ENCODE measurements around the gene SLC26A6. TPM values are rescaled to one million over a fixed set of nuclear protein-coding genes. Genes with fewer than 3 reads are reported as not detected.

SLC26A6 gene
- total and polyA plus RNA-seq, 11 donors: 6.7 to 14.6 (median 9.9) TPM

- DNase-seq (no peak), ATAC-seq (no peak)
- 82 to 92% (median 90%) methylated on average over 5 to 9 of the region's 9 CpGs for WGBS, 4 donors
- H3K27ac ChIP-seq: no peak overlapping the region
- peaks cover 0 to 17% (median 3%) of the 10 kb centered on the region in 9 donors for H3K36me3 ChIP-seq
- TF ChIP-seq POLR2A (IDR thresholded peaks at IDR 0.05): no peak
- H3K4me1 ChIP-seq: no peaks in the 10 kb centered on the region
- H3K4me3 ChIP-seq: no peak overlapping the region
- intact Hi-C loops (cut with DNase I): no loop called here
- H3K27me3 ChIP-seq: no peaks in the 10 kb centered on the region
- H3K9me3 ChIP-seq: no peaks in the 10 kb centered on the region
Measured at GRCh38 chr3:48584836-48585235, 50.4 kb downstream of the SLC26A6 start.

DNA sequence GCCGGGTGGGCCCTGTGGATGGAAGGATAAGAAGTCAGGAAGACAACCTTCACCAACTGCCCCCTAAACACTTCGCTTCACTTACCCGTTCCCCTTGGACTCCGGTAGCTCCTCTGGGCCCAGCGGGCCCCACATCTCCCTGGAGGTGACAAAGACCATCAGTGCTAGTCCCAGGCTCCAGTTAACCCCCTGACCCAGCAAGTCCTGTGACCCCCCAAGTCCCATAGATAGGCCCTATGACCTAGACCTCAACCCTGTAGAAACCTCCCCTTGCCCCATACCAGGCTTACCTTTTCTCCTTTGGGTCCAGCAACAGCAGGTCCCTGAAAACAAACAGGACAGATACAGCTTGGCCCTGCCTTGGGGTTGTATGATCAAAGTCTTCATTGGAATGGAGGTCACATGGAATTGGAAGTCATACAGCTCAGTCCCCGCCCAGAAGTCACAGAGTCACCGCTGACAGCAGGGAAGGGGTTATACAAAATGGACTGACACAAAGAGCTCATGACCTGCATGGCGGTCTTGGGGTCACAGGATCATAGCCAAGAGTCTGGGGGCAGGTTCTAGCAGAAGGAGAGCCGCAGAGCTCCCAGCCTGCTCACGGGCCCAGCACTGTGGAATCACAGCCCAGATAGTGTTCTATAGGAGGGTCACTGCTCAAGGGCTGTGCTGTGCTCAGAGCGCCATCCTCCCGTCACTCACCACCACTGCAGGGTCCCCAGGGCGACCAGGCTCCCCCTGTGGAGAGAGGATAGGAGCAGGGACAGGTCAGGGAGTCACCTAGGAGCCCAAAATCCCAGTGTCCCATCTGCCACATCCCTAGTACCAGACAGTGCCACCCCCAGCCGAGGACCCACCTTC, 53.4 kb downstream of the SLC26A6 start:
- no peak for DNase-seq
- TF ChIP-seq POLR2A (IDR thresholded peaks at IDR 0.05): no peak
- TF ChIP-seq, protein P1, sequence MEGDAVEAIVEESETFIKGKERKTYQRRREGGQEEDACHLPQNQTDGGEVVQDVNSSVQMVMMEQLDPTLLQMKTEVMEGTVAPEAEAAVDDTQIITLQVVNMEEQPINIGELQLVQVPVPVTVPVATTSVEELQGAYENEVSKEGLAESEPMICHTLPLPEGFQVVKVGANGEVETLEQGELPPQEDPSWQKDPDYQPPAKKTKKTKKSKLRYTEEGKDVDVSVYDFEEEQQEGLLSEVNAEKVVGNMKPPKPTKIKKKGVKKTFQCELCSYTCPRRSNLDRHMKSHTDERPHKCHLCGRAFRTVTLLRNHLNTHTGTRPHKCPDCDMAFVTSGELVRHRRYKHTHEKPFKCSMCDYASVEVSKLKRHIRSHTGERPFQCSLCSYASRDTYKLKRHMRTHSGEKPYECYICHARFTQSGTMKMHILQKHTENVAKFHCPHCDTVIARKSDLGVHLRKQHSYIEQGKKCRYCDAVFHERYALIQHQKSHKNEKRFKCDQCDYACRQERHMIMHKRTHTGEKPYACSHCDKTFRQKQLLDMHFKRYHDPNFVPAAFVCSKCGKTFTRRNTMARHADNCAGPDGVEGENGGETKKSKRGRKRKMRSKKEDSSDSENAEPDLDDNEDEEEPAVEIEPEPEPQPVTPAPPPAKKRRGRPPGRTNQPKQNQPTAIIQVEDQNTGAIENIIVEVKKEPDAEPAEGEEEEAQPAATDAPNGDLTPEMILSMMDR (IDR thresholded peaks at IDR 0.05): no peak
- no peak overlapping the region for H3K4me3 ChIP-seq
- 93 to 96% (median 94%) methylated on average over 11 to 14 of the region's 14 CpGs for WGBS, 4 donors
- H3K36me3 ChIP-seq: peaks cover 0 to 31% (median 2%) of the 10 kb centered on the region in 9 donors
- H3K27me3 ChIP-seq: no peaks in the 10 kb centered on the region
- ATAC-seq: no peak
- no peak overlapping the region for H3K27ac ChIP-seq
- H3K9me3 ChIP-seq: no peaks in the 10 kb centered on the region
- no peaks in the 10 kb centered on the region for H3K4me1 ChIP-seq
- intact Hi-C loops (cut with DNase I): no loop called here

DNA sequence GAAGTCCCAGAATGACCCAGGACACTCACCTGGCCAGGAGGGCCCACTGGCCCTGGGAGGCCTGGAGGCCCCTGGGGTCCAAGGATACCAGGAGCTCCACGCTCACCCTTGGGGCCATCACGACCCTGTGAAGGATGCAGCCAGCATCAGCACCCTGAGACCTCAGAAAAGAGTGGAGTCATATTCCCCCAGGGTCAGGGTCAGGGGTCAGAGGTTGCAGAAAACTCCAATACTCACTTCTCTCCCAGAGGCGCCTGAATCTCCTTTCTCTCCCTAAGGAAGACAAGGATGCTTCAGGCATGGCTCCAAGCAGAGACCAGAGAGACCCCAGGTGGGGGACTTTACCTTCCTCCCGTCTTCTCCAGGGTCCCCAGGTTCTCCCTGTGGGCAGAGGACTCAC, 58.6 kb downstream of the SLC26A6 start:
- TF ChIP-seq, protein P1 (IDR thresholded peaks at IDR 0.05): no peak
- no peak for TF ChIP-seq POLR2A (IDR thresholded peaks at IDR 0.05)
- ATAC-seq: no peak
- no peak for DNase-seq
- no peaks in the 10 kb centered on the region for H3K4me1 ChIP-seq
- no peaks in the 10 kb centered on the region for H3K27me3 ChIP-seq
- WGBS, 4 donors: 78 to 91% (median 84%) methylated on average over 4 of the region's 4 CpGs
- H3K9me3 ChIP-seq: no peaks in the 10 kb centered on the region
- H3K4me3 ChIP-seq: no peak overlapping the region
- intact Hi-C loops (cut with DNase I): no loop called here
- H3K27ac ChIP-seq: no peak overlapping the region
- peaks cover 0 to 19% (median 0%) of the 10 kb centered on the region in 9 donors for H3K36me3 ChIP-seq

MicroRNA genes within 50 kb of the gene (microRNA counts, 767-probe panel; counts per million panel counts)
- microRNA hsa-miR-711: 0 to 71.6 counts per million in 2 donors

Small RNA genes within 50 kb of the gene (microRNA-seq; reads per million reads assigned to microRNA genes)
- gene MIR4793 (0 reads per million in 4 donors), gene MIR711 (0 reads per million in 4 donors)

Other genes starting within 250 kb of the SLC26A6 start
- gene PLXNB1, start 205.4 kb downstream of the SLC26A6 start, total RNA-seq: 10 to 100 TPM; 28.0 to 71.8 (median 46.4) TPM
- gene PLXNB1, start 205.4 kb downstream of the SLC26A6 start, polyA plus RNA-seq: 10 to 100 TPM; 31.8 to 64.6 TPM
- 10 to 100 TPM in 6 of 9 donors, 1 to 10 TPM in 3; 8.2 to 14.8 (median 11.6) TPM for gene CCDC51, start 195.3 kb downstream of the SLC26A6 start, total RNA-seq
- 10 to 100 TPM in 1 of 2 donors, 1 to 10 TPM in 1; 9.3 to 13.5 TPM for gene CCDC51, start 195.3 kb downstream of the SLC26A6 start, polyA plus RNA-seq
- gene TMA7, start 195.2 kb downstream of the SLC26A6 start, total RNA-seq: 100 to 1,000 TPM; 177 to 284 (median 198) TPM
- gene TMA7, start 195.2 kb downstream of the SLC26A6 start, polyA plus RNA-seq: 100 to 1,000 TPM; 289 to 733 TPM
- 1 to 10 TPM; 2.1 to 5.0 (median 3.6) TPM for gene ATRIP, start 188.7 kb downstream of the SLC26A6 start, total RNA-seq
- gene ATRIP, start 188.7 kb downstream of the SLC26A6 start, polyA plus RNA-seq: 1 to 10 TPM; 2.6 to 5.1 TPM
- gene SHISA5, start 131.3 kb downstream of the SLC26A6 start, total RNA-seq: 100 to 1,000 TPM in 2 of 9 donors, 10 to 100 TPM in 7; 38.6 to 124 (median 54.6) TPM
- gene SHISA5, start 131.3 kb downstream of the SLC26A6 start, polyA plus RNA-seq: 10 to 100 TPM; 25.8 to 68.5 TPM
- 1 to 10 TPM in 5 of 9 donors, under 1 TPM in 4; 0.44 to 9.1 (median 1.0) TPM for gene PFKFB4, start 78.7 kb downstream of the SLC26A6 start, total RNA-seq
- gene PFKFB4, start 78.7 kb downstream of the SLC26A6 start, polyA plus RNA-seq: 1 to 10 TPM; 1.2 to 1.3 TPM
- under 1 TPM in 5 of 9 donors, not detected in 4; 0.23 to 0.35 (median 0.25) TPM for gene UCN2, start 71.7 kb downstream of the SLC26A6 start, total RNA-seq
- gene UCN2, start 71.7 kb downstream of the SLC26A6 start, polyA plus RNA-seq: under 1 TPM; 0.11 to 0.15 TPM
- gene COL7A1, start 40.1 kb downstream of the SLC26A6 start, total RNA-seq: 10 to 100 TPM in 6 of 9 donors, 1 to 10 TPM in 3; 2.4 to 25.2 (median 11.5) TPM
- gene COL7A1, start 40.1 kb downstream of the SLC26A6 start, polyA plus RNA-seq: 10 to 100 TPM in 1 of 2 donors, 1 to 10 TPM in 1; 4.8 to 18.5 TPM
- 1,000 to 10,000 TPM in 5 of 9 donors, 100 to 1,000 TPM in 4; 580 to 2,191 (median 1,008) TPM for gene UQCRC1, start 25.8 kb downstream of the SLC26A6 start, total RNA-seq
- gene UQCRC1, start 25.8 kb downstream of the SLC26A6 start, polyA plus RNA-seq: 1,000 to 10,000 TPM in 1 of 2 donors, 100 to 1,000 TPM in 1; 802 to 1,337 TPM
- gene TMEM89, start 13.7 kb downstream of the SLC26A6 start, total RNA-seq: not detected
- gene TMEM89, start 13.7 kb downstream of the SLC26A6 start, polyA plus RNA-seq: not detected
- under 1 TPM; 0.10 to 0.36 (median 0.19) TPM for gene CELSR3, start 27.4 kb upstream of the SLC26A6 start, total RNA-seq
- gene CELSR3, start 27.4 kb upstream of the SLC26A6 start, polyA plus RNA-seq: under 1 TPM; 0.18 to 0.23 TPM
- gene NCKIPSD, start 50.5 kb upstream of the SLC26A6 start, total RNA-seq: 10 to 100 TPM in 7 of 9 donors, 1 to 10 TPM in 2; 9.8 to 47.6 (median 14.7) TPM
- gene NCKIPSD, start 50.5 kb upstream of the SLC26A6 start, polyA plus RNA-seq: 10 to 100 TPM; 11.5 to 16.9 TPM
- gene IP6K2, start 81.8 kb upstream of the SLC26A6 start, total RNA-seq: 10 to 100 TPM; 14.1 to 35.5 (median 25.6) TPM
- 10 to 100 TPM; 33.4 to 42.7 TPM for gene IP6K2, start 81.8 kb upstream of the SLC26A6 start, polyA plus RNA-seq
- 10 to 100 TPM; 33.2 to 71.6 (median 44.9) TPM for gene PRKAR2A, start 212.4 kb upstream of the SLC26A6 start, total RNA-seq
- gene PRKAR2A, start 212.4 kb upstream of the SLC26A6 start, polyA plus RNA-seq: 10 to 100 TPM; 10.6 to 35.8 TPM